OCI-LY1 (cell line): ENCODE data around the gene PTPN14.

Experiments
- H2AFZ ChIP-seq: fragments of 200-600 bp; sonication (generic), shearing (Covaris generic); 2 replicates; pipeline ENCODE4 v1.6.0; 2014; ENCODE audit warnings: antibody characterized with exemption, mild to moderate bottlenecking, low read length
- H3F3A ChIP-seq: fragments of 200-600 bp; sonication (generic), shearing (Covaris generic); 2 replicates; pipeline ENCODE4 v1.6.0; 2014; ENCODE audit warnings: mild to moderate bottlenecking, antibody characterized with exemption, low read length, moderate library complexity; ENCODE audit not compliant: insufficient read depth
- H3K27ac ChIP-seq: fragments of 200-600 bp; sonication (generic); 2 replicates; pipeline ENCODE4 v1.5.1; 2014; ENCODE audit warnings: low read length, mixed run types, mild to moderate bottlenecking, low read depth; ENCODE audit not compliant: poor library complexity, severe bottlenecking
- H3K27me3 ChIP-seq: fragments of 200-600 bp; sonication (generic); 2 replicates; pipeline ENCODE4 v1.6.0; 2014; ENCODE audit warnings: antibody characterized with exemption, mild to moderate bottlenecking, low read length, moderate library complexity; ENCODE audit not compliant: insufficient read depth
- H3K36me3 ChIP-seq: fragments of 200-600 bp; sonication (generic); 2 replicates; pipeline ENCODE4 v1.6.1; 2014; ENCODE audit warnings: mild to moderate bottlenecking, antibody characterized with exemption, low read length, moderate library complexity, mixed read lengths; ENCODE audit not compliant: insufficient read depth
- H3K4me1 ChIP-seq: fragments of 200-600 bp; sonication (generic); 2 replicates; pipeline ENCODE4 v1.5.1; 2014; ENCODE audit warnings: mild to moderate bottlenecking, low read length, moderate library complexity; ENCODE audit not compliant: insufficient read depth, severe bottlenecking
- H3K4me2 ChIP-seq: fragments of 200-600 bp; sonication (generic), shearing (Covaris generic); 2 replicates; pipeline ENCODE4 v1.6.1; 2014; ENCODE audit warnings: low read length
- H3K4me3 ChIP-seq: fragments of 200-600 bp; sonication (generic); 2 replicates; pipeline ENCODE4 v1.5.1; 2014; ENCODE audit warnings: low read length, low read depth, mild to moderate bottlenecking, mixed read lengths; ENCODE audit not compliant: poor library complexity, severe bottlenecking
- H3K79me2 ChIP-seq: fragments of 200-600 bp; shearing (Covaris generic); 2 replicates; pipeline ENCODE4 v1.6.1; 2016; ENCODE audit warnings: mixed run types, low read length, mixed read lengths; ENCODE audit not compliant: insufficient read depth
- H3K9ac ChIP-seq: fragments of 200-600 bp; sonication (generic), shearing (Covaris generic); 2 replicates; pipeline ENCODE4 v1.6.1; 2014; ENCODE audit warnings: mild to moderate bottlenecking, low read length, mixed read lengths
- H3K9me2 ChIP-seq: fragments of 200-600 bp; sonication (generic), shearing (Covaris generic); 2 replicates; pipeline ENCODE4 v1.6.1; 2014; ENCODE audit warnings: low read depth, mild to moderate bottlenecking, low read length, mixed read lengths
- H3K9me3 ChIP-seq: fragments of 200-600 bp; shearing (Covaris generic); 2 replicates; pipeline ENCODE4 v1.6.1; 2014; ENCODE audit warnings: low read length, mixed read lengths
- H4K20me1 ChIP-seq: fragments of 200-600 bp; sonication (generic), shearing (Covaris generic); 2 replicates; pipeline ENCODE4 v1.6.0; 2016; ENCODE audit warnings: mild to moderate bottlenecking, low read length; ENCODE audit not compliant: insufficient read depth
- CTCF ChIP-seq: fragments of 200-600 bp; sonication (generic), shearing (Covaris generic); IDR thresholded peaks from 2 replicates; pipeline ENCODE4 v1.5.1; 2017; ENCODE audit warnings: mild to moderate bottlenecking, antibody characterized with exemption, low read length, moderate library complexity, mixed read lengths
- EZH2 ChIP-seq: fragments of 200-600 bp; sonication (generic), shearing (Covaris generic); IDR thresholded peaks from 2 replicates; pipeline ENCODE4 v1.8.0; 2017; ENCODE audit warnings: borderline replicate concordance, mixed run types, mild to moderate bottlenecking, antibody characterized with exemption, low read length, moderate library complexity, mixed read lengths

The PTPN14 gene

GRCh38 chr1:214500340-214501055 is 50.9 kb downstream of the PTPN14 start:
- H3K79me2 ChIP-seq: no peaks in the 10 kb centered on the region
- H2AFZ ChIP-seq: no peak overlapping the region
- no peak overlapping the region for H3K4me2 ChIP-seq
- H3K4me3 ChIP-seq: no peak overlapping the region
- no peaks in the 10 kb centered on the region for H3K27me3 ChIP-seq
- H3K9ac ChIP-seq: no peak overlapping the region
- H3K36me3 ChIP-seq: no peaks in the 10 kb centered on the region
- no peaks in the 10 kb centered on the region for H3K9me3 ChIP-seq
- no peak overlapping the region for H3K27ac ChIP-seq
- H3K4me1 ChIP-seq: no peaks in the 10 kb centered on the region
- TF ChIP-seq EZH2: no peak
- no peak for TF ChIP-seq CTCF
- no peaks in the 10 kb centered on the region for H3K9me2 ChIP-seq
- no peaks in the 10 kb centered on the region for H4K20me1 ChIP-seq
- H3F3A ChIP-seq: no peaks in the 10 kb centered on the region

- Histone ChIP-seq H4K20me1 (no peaks in the 10 kb centered on the region), H2AFZ (no peak overlapping the region), H3K9me2 (no peaks in the 10 kb centered on the region), H3K4me2 (no peak overlapping the region), H3K9ac (no peak overlapping the region), H3K27ac (no peak overlapping the region), H3K4me3 (no peak overlapping the region), H3K36me3 (no peaks in the 10 kb centered on the region), H3K4me1 (no peaks in the 10 kb centered on the region), H3K79me2 (no peaks in the 10 kb centered on the region), H3K9me3 (no peaks in the 10 kb centered on the region), H3F3A (no peaks in the 10 kb centered on the region), H3K27me3 (no peaks in the 10 kb centered on the region)
- TF ChIP-seq EZH2 (no peak), CTCF (no peak)
Measured at GRCh38 chr1:214499732-214500131, 51.7 kb downstream of the PTPN14 start.

GRCh38 chr1:214498021-214498420 is 53.4 kb downstream of the PTPN14 start:
- no peaks in the 10 kb centered on the region for H3K36me3 ChIP-seq
- H3K9me3 ChIP-seq: no peaks in the 10 kb centered on the region
- no peak overlapping the region for H3K27ac ChIP-seq
- H3K4me2 ChIP-seq: no peak overlapping the region
- H3K9me2 ChIP-seq: no peaks in the 10 kb centered on the region
- H4K20me1 ChIP-seq: no peaks in the 10 kb centered on the region
- H3K4me3 ChIP-seq: no peak overlapping the region
- no peaks in the 10 kb centered on the region for H3K27me3 ChIP-seq
- no peak overlapping the region for H2AFZ ChIP-seq
- no peaks in the 10 kb centered on the region for H3F3A ChIP-seq
- H3K9ac ChIP-seq: no peak overlapping the region
- TF ChIP-seq EZH2: no peak
- no peak for TF ChIP-seq CTCF
- no peaks in the 10 kb centered on the region for H3K79me2 ChIP-seq
- no peaks in the 10 kb centered on the region for H3K4me1 ChIP-seq
